RWPE2 (cell line): Measurements from ENCODE around the gene NUMBL.

Experiments
- ATAC-seq: fragments of 200-7000 bp; cut with Tn5 transposase; 3 replicates; pipeline ENCODE4 v1.9.1; 2021; ENCODE audit warnings: low read depth
- DNase-seq: peaks from one replicate; pipeline ENCODE4 v3.0.0-alpha.2; 2020; ENCODE audit warnings: low spot score
- H3K27ac ChIP-seq: fragments of 450-650 bp; 2 replicates; pipeline ENCODE4 v1.5.1; 2017; ENCODE audit warnings: mild to moderate bottlenecking; ENCODE audit not compliant: poor library complexity, severe bottlenecking
- H3K27me3 ChIP-seq: fragments of 250-450 bp; sonication (Bioruptor Pico); 2 replicates; pipeline ENCODE4 v1.5.1; 2021; ENCODE audit warnings: mild to moderate bottlenecking, moderate library complexity; ENCODE audit not compliant: insufficient read depth, poor library complexity, severe bottlenecking
- H3K36me3 ChIP-seq: fragments of 250-450 bp; sonication (Bioruptor Pico); 2 replicates; pipeline ENCODE4 v1.5.1; 2020; ENCODE audit warnings: low read depth, mild to moderate bottlenecking, moderate library complexity
- H3K4me1 ChIP-seq: fragments of 250-450 bp; sonication (Bioruptor Pico); 2 replicates; pipeline ENCODE4 v1.5.1; 2021; ENCODE audit warnings: mild to moderate bottlenecking, moderate library complexity; ENCODE audit not compliant: insufficient read depth, poor library complexity, severe bottlenecking
- H3K4me3 ChIP-seq: fragments of 250-450 bp; sonication (Bioruptor Pico); 2 replicates; pipeline ENCODE4 v1.5.1; 2021; ENCODE audit warnings: mild to moderate bottlenecking, moderate library complexity; ENCODE audit not compliant: severe bottlenecking
- H3K9me3 ChIP-seq: fragments of 250-450 bp; sonication (Bioruptor Pico); 2 replicates; pipeline ENCODE4 v1.5.1; 2021; ENCODE audit warnings: mild to moderate bottlenecking, moderate library complexity; ENCODE audit not compliant: severe bottlenecking
- TF ChIP-seq, protein P1 (sequence below): fragments of 450-650 bp; IDR thresholded peaks from one replicate; pipeline ENCODE4 v1.5.1; 2017; ENCODE audit warnings: mild to moderate bottlenecking, moderate library complexity; ENCODE audit not compliant: poor library complexity, severe bottlenecking

Gene NUMBL

DNA sequence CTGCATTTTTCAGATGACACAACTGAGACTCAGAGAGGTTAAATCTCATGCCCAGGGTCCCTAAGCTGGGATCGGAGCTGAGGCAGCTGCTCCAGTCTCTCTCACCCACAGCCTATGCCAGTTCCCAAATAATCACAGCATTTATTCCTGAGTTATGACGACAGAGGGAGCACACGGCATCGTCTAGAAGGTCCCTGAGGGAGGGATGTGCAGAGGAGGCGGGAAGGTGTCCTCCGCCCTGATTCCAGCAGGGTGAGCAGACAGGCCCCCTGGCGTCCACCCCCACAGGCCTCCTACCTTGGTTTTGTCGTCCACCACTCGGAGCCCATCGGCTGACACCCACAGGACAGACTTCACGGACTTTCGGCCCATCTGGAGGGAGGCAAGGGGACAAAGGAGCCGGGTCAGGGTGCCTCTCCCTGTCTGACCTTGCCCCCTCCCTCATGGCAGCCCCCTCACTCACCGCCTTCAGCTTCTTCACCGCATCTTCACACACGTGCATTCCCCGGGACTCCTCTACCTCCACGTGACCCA, 8.0 kb downstream of the NUMBL start:
- no peak overlapping the region for H3K27ac ChIP-seq
- TF ChIP-seq, protein P1, sequence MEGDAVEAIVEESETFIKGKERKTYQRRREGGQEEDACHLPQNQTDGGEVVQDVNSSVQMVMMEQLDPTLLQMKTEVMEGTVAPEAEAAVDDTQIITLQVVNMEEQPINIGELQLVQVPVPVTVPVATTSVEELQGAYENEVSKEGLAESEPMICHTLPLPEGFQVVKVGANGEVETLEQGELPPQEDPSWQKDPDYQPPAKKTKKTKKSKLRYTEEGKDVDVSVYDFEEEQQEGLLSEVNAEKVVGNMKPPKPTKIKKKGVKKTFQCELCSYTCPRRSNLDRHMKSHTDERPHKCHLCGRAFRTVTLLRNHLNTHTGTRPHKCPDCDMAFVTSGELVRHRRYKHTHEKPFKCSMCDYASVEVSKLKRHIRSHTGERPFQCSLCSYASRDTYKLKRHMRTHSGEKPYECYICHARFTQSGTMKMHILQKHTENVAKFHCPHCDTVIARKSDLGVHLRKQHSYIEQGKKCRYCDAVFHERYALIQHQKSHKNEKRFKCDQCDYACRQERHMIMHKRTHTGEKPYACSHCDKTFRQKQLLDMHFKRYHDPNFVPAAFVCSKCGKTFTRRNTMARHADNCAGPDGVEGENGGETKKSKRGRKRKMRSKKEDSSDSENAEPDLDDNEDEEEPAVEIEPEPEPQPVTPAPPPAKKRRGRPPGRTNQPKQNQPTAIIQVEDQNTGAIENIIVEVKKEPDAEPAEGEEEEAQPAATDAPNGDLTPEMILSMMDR = no peak
- H3K4me1 ChIP-seq = no peaks in the 10 kb centered on the region
- no peak for DNase-seq
- H3K4me3 ChIP-seq = no peak overlapping the region
- no peaks in the 10 kb centered on the region for H3K27me3 ChIP-seq
- H3K36me3 ChIP-seq = peaks cover 58% of the 10 kb centered on the region
- no peak for ATAC-seq
- no peaks in the 10 kb centered on the region for H3K9me3 ChIP-seq

DNA sequence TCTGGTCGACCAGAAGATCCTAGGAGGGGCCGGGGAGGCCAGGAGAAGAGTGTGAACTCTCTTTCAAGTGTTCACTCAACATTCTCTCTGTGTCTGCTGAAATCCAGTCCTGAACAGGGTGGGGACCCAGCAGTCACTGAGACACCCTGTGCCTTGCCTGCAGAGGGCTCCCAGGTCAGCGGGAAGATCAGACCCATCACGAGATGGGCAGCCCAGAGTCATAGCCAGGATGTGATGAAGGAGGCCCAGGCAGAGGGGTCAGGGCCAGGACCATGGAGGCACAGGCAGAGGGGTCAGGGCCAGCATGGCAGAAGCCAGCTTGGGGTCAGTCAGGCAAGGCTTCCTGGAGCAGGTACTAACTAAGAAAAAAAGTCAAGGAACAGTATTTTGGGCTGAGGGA, 9.4 kb downstream of the NUMBL start:
- H3K36me3 ChIP-seq = peaks cover 62% of the 10 kb centered on the region
- H3K4me1 ChIP-seq = no peaks in the 10 kb centered on the region
- H3K9me3 ChIP-seq = no peaks in the 10 kb centered on the region
- no peak overlapping the region for H3K4me3 ChIP-seq
- H3K27me3 ChIP-seq = no peaks in the 10 kb centered on the region
- DNase-seq = no peak
- TF ChIP-seq, protein P1 = no peak
- ATAC-seq = no peak
- no peak overlapping the region for H3K27ac ChIP-seq

DNA sequence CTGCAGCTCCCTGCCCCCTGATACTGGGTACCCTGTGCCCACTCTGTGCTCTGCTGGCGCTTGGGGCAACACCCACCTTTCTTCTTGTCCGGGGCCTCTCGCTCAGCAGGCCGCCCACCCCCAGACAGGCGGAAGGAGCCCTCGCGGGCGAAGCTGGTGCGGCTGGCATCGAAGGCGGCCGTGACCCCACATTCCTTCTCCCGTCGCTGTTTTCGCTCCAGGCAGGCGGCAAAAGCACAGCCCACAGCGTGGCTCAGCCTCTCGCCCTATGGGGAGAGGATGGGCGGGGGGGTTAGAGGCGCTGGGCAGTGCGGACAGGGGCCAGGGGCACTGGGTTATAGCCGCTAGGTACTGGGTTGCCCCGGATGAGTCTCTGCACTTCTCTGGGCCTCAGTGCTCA, 13.3 kb downstream of the NUMBL start:
- ATAC-seq (no peak), DNase-seq (no peak)
- no peak overlapping the region for H3K4me3 ChIP-seq
- TF ChIP-seq, protein P1 = no peak
- H3K27ac ChIP-seq = no peak overlapping the region
- H3K36me3 ChIP-seq = peaks cover 84% of the 10 kb centered on the region
- no peaks in the 10 kb centered on the region for H3K9me3 ChIP-seq
- no peaks in the 10 kb centered on the region for H3K4me1 ChIP-seq
- H3K27me3 ChIP-seq = no peaks in the 10 kb centered on the region

DNA sequence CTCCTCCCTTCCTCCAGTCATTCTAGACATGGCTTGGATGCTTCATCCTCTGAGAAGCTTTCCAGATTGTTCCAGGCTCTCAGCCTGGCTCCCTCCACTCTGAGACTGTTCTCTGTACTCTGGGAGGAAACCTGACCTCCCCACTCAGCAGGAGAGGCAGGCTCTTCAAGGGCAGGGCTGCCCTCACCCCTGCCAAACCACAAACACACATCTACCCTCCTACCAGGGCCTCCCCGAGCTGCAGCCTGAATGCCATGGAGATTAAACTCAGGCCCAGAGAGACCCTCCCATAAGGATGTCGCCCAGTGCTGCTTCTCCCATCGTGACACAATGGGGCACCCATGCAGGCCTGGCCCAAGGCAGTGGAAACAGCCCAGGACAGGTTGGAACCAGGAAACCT, 16.2 kb downstream of the NUMBL start:
- H3K4me1 ChIP-seq = no peaks in the 10 kb centered on the region
- ATAC-seq (no peak), DNase-seq (no peak)
- H3K4me3 ChIP-seq = no peak overlapping the region
- TF ChIP-seq, protein P1 = no peak
- no peaks in the 10 kb centered on the region for H3K9me3 ChIP-seq
- H3K36me3 ChIP-seq = peaks cover 79% of the 10 kb centered on the region
- no peaks in the 10 kb centered on the region for H3K27me3 ChIP-seq
- H3K27ac ChIP-seq = no peak overlapping the region

DNA sequence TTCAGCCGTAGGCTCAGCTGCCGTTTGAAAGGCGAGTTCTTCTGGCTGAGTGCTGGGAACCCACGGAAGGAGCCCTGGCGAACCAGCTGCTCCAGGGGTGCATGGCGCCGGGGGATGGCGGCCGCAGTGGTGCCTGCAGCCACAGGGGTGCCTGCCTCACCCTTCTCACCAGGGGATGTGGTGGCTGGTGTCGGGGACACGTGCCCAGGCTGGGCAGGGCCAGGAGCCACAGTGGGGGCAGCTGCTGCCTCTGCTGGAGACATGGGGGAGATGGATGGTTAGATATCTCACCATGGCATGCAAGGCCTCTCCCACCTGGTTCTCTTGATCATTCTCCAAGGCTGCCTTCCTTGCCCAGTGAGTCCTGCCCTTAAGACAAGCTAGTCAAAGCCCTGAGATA, 17.1 kb downstream of the NUMBL start:
- no peak overlapping the region for H3K27ac ChIP-seq
- TF ChIP-seq, protein P1 = no peak
- H3K36me3 ChIP-seq = peaks cover 79% of the 10 kb centered on the region
- H3K9me3 ChIP-seq = no peaks in the 10 kb centered on the region
- H3K4me3 ChIP-seq = no peak overlapping the region
- no peaks in the 10 kb centered on the region for H3K27me3 ChIP-seq
- ATAC-seq (no peak), DNase-seq (no peak)
- no peaks in the 10 kb centered on the region for H3K4me1 ChIP-seq
